ENCODE results near the gene GDI1.

Gene GDI1

GRCh38 chrX:154409222-154409871, 27.6 kb upstream of the GDI1 start, which contains the start of gene DNASE1L1:
TSS of gene DNASE1L1 (minus strand) at chrX:154409254. CDS start at chrX:154405568, 3,686 bp downstream.
- no peak for DNase-seq

GRCh38 chrX:154411981-154412340, 25.0 kb upstream of the GDI1 start:
- peak; percentile 23 for DNase-seq

- DNase-seq, result no peak
Observed at GRCh38 chrX:154412468-154412867, 24.5 kb upstream of the GDI1 start.

GRCh38 chrX:154413142-154413541, 23.8 kb upstream of the GDI1 start:
- DNase-seq, result no peak

- DNase-seq, result no peak
Observed at GRCh38 chrX:154417157-154417556, 19.8 kb upstream of the GDI1 start.

GRCh38 chrX:154419189-154419588, 17.8 kb upstream of the GDI1 start:
- DNase-seq, result no peak

- DNase-seq, result no peak
Observed at GRCh38 chrX:154419688-154420401, 17.1 kb upstream of the GDI1 start.

- DNase-seq, result no peak
Observed at GRCh38 chrX:154420402-154420756, 16.6 kb upstream of the GDI1 start.

- DNase-seq, result no peak
Observed at GRCh38 chrX:154426916-154427770, 9.8 kb upstream of the GDI1 start.

- DNase-seq, result peak; percentile 96
Observed at GRCh38 chrX:154428176-154429171, 8.5 kb upstream of the GDI1 start, which contains the start of gene ATP6AP1. TSS of gene ATP6AP1 (plus strand) at chrX:154428677. CDS start at chrX:154428693, 16 bp downstream.

- no peak for DNase-seq
Observed at GRCh38 chrX:154429711-154430110, 7.2 kb upstream of the GDI1 start.

- no peak for DNase-seq
Observed at GRCh38 chrX:154430479-154430878, 6.5 kb upstream of the GDI1 start.

GRCh38 chrX:154430916-154431315, 6.0 kb upstream of the GDI1 start:
- no peak for DNase-seq

GRCh38 chrX:154431341-154431740, 5.6 kb upstream of the GDI1 start:
- DNase-seq, result no peak

GRCh38 chrX:154432210-154432609, 4.7 kb upstream of the GDI1 start:
- DNase-seq, result no peak

- no peak for DNase-seq
Observed at GRCh38 chrX:154433605-154434004, 3.3 kb upstream of the GDI1 start.

- DNase-seq, result no peak
Observed at GRCh38 chrX:154434394-154435168, 2.4 kb upstream of the GDI1 start.

- DNase-seq, result no peak
Observed at GRCh38 chrX:154435171-154435733, 1.7 kb upstream of the GDI1 start.

- DNase-seq, result no peak
Observed at GRCh38 chrX:154436374-154436982, 476 bp upstream of the GDI1 start.

- DNase-seq, result no peak
Observed at GRCh38 chrX:154437971-154438893, 1.3 kb downstream of the GDI1 start.
